Ishikawa (cell line): Measurements from ENCODE around the gene KCTD6.

ENCODE experiments used
- CEBPB ChIP-seq: IDR thresholded peaks from 2 replicates; pipeline ENCODE4 v1.6.1; 2012
- CREB1 ChIP-seq: IDR thresholded peaks from 2 replicates; pipeline ENCODE4 v1.6.1; 2012; ENCODE audit warnings: low read depth
- EGR1 ChIP-seq: IDR thresholded peaks from 2 replicates; pipeline ENCODE4 v1.6.1; 2012
- EP300 ChIP-seq: IDR thresholded peaks from 2 replicates; pipeline ENCODE4 v1.6.1; 2012; ENCODE audit warnings: borderline replicate concordance
- FOXM1 ChIP-seq: IDR thresholded peaks from 2 replicates; pipeline ENCODE4 v1.6.1; 2012; ENCODE audit warnings: low read depth, borderline replicate concordance
- NFIC ChIP-seq: IDR thresholded peaks from 2 replicates; pipeline ENCODE4 v1.6.1; 2012
- RAD21 ChIP-seq: IDR thresholded peaks from 2 replicates; pipeline ENCODE4 v1.6.1; 2012; ENCODE audit warnings: low read depth
- TAF1 ChIP-seq: IDR thresholded peaks from 2 replicates; pipeline ENCODE4 v1.6.1; 2012; ENCODE audit warnings: low read depth, mild to moderate bottlenecking
- TCF12 ChIP-seq: IDR thresholded peaks from 2 replicates; pipeline ENCODE4 v1.6.1; 2012; ENCODE audit warnings: low read depth
- TEAD4 ChIP-seq: IDR thresholded peaks from 2 replicates; pipeline ENCODE4 v1.6.1; 2012
- YY1 ChIP-seq: IDR thresholded peaks from 2 replicates; pipeline ENCODE4 v1.6.1; 2012; ENCODE audit warnings: low read depth
- ZBTB7A ChIP-seq: IDR thresholded peaks from 2 replicates; pipeline ENCODE4 v1.6.1; 2012; ENCODE audit warnings: low read depth
- TF ChIP-seq, protein P1 (sequence below): IDR thresholded peaks from 2 replicates; pipeline ENCODE4 v1.6.1; 2012
- TF ChIP-seq, protein P2 (sequence below): IDR thresholded peaks from 2 replicates; pipeline ENCODE4 v1.6.1; 2012; ENCODE audit warnings: low read depth, mild to moderate bottlenecking
- TF ChIP-seq, protein P3 (sequence below): IDR thresholded peaks from 2 replicates; pipeline ENCODE4 v1.6.1; 2012

The KCTD6 gene

DNA sequence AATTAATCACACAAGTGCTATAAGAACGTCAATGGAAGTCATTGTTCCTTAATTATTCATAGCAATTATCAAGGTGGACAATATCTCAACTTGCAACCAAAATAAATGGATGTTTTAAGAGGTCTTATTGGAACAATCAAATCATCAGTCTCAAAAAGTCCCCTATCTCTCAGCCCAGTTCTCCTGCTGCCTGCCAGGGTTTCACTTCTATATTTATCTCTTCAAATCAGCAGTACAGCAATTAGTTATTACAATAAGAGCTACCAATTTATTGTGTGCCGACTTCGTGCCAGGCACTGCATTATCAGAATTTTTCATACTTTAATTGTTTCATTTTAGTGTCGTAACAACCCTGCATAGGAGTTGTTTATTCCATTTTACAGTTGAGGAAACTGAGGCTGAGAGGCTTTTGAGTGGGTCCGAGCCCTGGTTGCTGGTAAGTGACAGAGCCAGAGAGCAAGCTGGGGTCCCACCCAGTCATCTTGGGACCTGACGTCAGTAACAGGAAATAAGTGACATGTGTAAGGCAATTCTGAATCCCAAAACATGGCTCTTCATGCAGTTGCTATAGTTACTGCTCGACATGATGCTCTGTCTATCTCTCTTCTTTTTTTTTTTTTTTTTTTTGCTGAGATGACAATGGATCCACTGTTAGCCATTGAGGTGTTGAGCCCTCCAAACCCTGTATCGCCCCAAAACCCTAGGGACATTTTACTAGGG lies 8.8 kb upstream of the KCTD6 start:
- TF ChIP-seq RAD21 (no peak), TEAD4 (no peak), TAF1 (no peak), NFIC (no peak), EGR1 (no peak)
- TF ChIP-seq, protein P1, sequence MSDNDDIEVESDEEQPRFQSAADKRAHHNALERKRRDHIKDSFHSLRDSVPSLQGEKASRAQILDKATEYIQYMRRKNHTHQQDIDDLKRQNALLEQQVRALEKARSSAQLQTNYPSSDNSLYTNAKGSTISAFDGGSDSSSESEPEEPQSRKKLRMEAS = no peak
- TF ChIP-seq, protein P2, sequence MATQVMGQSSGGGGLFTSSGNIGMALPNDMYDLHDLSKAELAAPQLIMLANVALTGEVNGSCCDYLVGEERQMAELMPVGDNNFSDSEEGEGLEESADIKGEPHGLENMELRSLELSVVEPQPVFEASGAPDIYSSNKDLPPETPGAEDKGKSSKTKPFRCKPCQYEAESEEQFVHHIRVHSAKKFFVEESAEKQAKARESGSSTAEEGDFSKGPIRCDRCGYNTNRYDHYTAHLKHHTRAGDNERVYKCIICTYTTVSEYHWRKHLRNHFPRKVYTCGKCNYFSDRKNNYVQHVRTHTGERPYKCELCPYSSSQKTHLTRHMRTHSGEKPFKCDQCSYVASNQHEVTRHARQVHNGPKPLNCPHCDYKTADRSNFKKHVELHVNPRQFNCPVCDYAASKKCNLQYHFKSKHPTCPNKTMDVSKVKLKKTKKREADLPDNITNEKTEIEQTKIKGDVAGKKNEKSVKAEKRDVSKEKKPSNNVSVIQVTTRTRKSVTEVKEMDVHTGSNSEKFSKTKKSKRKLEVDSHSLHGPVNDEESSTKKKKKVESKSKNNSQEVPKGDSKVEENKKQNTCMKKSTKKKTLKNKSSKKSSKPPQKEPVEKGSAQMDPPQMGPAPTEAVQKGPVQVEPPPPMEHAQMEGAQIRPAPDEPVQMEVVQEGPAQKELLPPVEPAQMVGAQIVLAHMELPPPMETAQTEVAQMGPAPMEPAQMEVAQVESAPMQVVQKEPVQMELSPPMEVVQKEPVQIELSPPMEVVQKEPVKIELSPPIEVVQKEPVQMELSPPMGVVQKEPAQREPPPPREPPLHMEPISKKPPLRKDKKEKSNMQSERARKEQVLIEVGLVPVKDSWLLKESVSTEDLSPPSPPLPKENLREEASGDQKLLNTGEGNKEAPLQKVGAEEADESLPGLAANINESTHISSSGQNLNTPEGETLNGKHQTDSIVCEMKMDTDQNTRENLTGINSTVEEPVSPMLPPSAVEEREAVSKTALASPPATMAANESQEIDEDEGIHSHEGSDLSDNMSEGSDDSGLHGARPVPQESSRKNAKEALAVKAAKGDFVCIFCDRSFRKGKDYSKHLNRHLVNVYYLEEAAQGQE = no peak

DNA sequence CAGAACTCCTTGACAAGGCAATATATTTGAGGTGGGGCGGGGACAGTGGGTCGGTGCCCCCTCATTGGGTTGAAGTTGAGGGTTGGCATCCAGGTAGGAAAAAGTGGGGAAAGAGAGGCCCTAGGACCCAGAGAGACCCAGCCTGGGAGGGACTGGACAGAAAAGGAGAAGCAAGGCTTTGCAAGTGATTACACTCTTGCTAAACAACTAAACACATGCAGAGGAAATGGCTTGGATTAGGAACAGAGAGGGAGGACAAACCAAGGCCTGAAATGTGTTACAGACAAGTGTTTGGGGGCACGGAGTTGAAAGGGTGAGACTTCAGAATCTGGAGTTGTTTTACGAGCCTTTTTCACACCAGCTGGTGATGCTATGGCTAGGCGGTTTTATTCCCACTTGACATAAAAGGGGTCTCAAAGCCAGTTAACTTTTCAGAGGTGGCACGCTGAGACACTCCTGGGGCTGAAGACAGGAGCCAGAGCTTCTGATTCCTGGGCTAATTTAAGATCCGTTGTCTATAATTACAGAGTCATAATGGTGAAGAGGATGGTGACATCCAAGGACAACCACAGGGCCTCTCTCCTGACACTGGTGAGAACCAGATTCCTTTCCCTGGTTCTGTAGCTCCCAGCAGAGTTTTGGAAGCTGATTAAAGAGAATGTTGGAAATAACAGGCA lies 7.7 kb upstream of the KCTD6 start:
- TF ChIP-seq YY1 (no peak), CEBPB (no peak)
- TF ChIP-seq, protein P2 = no peak
- TF ChIP-seq, protein P3, sequence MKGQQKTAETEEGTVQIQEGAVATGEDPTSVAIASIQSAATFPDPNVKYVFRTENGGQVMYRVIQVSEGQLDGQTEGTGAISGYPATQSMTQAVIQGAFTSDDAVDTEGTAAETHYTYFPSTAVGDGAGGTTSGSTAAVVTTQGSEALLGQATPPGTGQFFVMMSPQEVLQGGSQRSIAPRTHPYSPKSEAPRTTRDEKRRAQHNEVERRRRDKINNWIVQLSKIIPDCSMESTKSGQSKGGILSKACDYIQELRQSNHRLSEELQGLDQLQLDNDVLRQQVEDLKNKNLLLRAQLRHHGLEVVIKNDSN = no peak

DNA sequence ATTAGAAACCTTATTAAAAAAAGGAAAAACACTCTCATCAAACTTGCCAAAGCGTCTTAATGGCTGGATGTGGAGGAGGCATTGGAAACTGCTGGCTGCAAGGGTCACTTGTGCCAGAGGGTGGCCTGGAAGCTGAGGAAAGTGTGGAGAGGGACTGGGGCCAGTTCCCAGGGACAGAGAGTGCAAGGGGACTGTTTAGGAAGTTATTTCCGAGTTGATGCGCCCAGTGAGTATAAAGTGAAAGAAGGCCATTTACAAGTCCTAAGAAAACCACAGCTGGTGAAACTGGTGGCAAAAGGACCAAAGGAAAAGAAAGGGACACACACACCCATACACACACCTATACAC lies 7.2 kb upstream of the KCTD6 start:
- no peak for TF ChIP-seq CREB1
- TF ChIP-seq TAF1 = no peak
- no peak for TF ChIP-seq NFIC
- TF ChIP-seq, protein P1 = no peak
- TF ChIP-seq TCF12 = no peak
- TF ChIP-seq EGR1 = no peak
- TF ChIP-seq, protein P3 = no peak
- TF ChIP-seq EP300 = no peak
- no peak for TF ChIP-seq TEAD4
- TF ChIP-seq FOXM1 = no peak
- TF ChIP-seq, protein P2 = no peak
- no peak for TF ChIP-seq RAD21
- TF ChIP-seq CEBPB = no peak
- no peak for TF ChIP-seq YY1
- TF ChIP-seq ZBTB7A = no peak

DNA sequence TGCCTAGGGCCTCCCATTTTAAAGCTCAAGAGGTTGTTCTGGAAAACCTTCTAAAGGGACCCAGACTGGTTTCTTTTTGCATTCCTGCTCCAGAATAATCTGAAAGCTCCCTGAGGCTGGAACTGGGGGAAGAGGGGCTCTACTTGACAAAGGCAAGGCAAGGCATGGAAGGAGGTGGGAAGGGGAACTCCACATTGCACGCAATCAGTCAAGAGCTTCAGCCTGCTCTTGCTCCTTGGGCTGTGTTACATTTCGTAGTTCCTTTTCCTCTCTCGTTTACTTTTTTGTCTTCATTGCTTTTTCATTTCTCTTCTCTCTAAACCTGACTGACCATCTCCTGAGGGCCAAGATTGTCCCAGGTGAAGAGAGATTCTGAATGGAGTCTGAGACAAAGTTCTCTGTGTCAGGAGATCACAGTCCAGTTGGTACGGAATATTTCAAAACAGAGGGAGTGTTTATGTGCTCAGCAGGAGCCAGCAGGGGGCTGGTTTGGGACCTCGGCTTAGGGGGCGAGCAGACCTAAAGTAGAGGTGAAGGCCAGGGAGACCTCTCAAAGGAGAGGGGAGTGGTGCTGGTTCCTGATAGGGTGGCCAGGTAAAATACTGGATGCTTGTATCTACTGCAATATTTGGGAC lies 6.0 kb upstream of the KCTD6 start:
- no peak for TF ChIP-seq TAF1
- TF ChIP-seq, protein P3 = no peak
- TF ChIP-seq RAD21 = no peak
- no peak for TF ChIP-seq ZBTB7A
- TF ChIP-seq YY1 = no peak
- TF ChIP-seq EGR1 = no peak
- TF ChIP-seq, protein P2 = no peak
- TF ChIP-seq TEAD4 = no peak
- no peak for TF ChIP-seq TCF12
- no peak for TF ChIP-seq CREB1
- TF ChIP-seq, protein P1 = no peak
- no peak for TF ChIP-seq CEBPB
- no peak for TF ChIP-seq NFIC
- TF ChIP-seq FOXM1 = no peak
